Measurements from ENCODE around the gene HUS1B.

The HUS1B gene

DNA sequence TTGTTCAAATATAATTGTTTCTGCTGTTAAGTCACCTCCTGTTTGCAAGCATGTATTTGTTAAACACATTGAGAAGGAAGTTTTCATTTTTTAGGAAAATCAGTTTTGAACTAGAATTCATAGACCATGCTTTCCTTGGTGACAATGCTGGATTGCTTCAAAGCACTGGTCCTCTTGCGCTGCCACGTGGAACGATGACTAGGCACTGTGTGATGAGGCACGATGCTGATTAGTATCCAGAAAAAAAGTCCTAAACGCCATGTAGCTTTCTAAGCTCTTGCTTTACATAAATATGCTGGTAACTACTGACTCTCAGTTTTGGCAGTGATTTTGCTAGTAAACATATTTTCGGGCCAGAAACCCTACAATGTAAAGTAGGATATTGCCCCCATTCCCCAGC lies 47.1 kb upstream of the HUS1B start:
- Histone ChIP-seq H3K4me2 (ENCODE audit: low read depth, low read length) (no peak overlapping the region), H3K9me3 (replicated peaks; ENCODE audit: insufficient read depth, low read length) (no peaks in the 10 kb centered on the region), H3F3A (ENCODE audit: insufficient read depth, low read length) (no peaks in the 10 kb centered on the region), H3K27ac (ENCODE audit: low read length) (no peak overlapping the region), H3K9ac (ENCODE audit: low read length) (no peak overlapping the region), H3K36me3 (replicated peaks; ENCODE audit: insufficient read depth, low read length) (no peaks in the 10 kb centered on the region), H3K9me2 (replicated peaks; ENCODE audit: insufficient read depth, low read length) (no peaks in the 10 kb centered on the region), H4K20me1 (ENCODE audit: insufficient read depth, low read length) (no peaks in the 10 kb centered on the region), H3K4me1 (ENCODE audit: low read length) (no peaks in the 10 kb centered on the region), H3K27me3 (replicated peaks; ENCODE audit: insufficient read depth, low read length) (no peaks in the 10 kb centered on the region), H3K79me2 (ENCODE audit: low read length) (no peaks in the 10 kb centered on the region), H3K4me3 (ENCODE audit: low read length) (no peak overlapping the region), H2AFZ (ENCODE audit: low read length) (no peak overlapping the region)
- no peak for DNase-seq
- no peak for TF ChIP-seq EZH2 (optimal IDR thresholded peaks at IDR 0.05; ENCODE audit: low read depth, low read length)
- TF ChIP-seq EZH2phosphoT487 (IDR thresholded peaks at IDR 0.05; ENCODE audit: low read length), result no peak
- TF ChIP-seq CTCF (IDR thresholded peaks at IDR 0.05; ENCODE audit: low read length), result no peak

DNA sequence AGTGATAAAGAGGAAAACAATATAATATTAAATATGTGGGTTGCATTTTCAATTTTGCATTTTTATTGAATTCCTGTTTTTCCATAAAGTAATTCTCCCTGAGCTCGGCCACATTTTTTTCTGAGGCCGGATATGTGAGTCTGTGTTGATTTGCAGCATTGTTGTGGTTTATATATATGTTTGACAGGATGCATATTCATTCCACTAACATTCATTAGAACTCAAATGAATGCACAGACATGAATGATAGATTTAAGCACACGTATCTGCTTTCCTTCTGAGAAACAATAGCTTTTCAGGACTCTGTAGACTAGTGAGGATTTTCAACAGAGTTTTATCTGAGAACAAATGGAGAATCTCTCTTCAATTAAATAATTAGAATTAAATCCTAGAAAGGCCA lies 46.7 kb upstream of the HUS1B start:
- no peaks in the 10 kb centered on the region for H4K20me1 ChIP-seq (ENCODE audit: insufficient read depth, low read length)
- H3K79me2 ChIP-seq (ENCODE audit: low read length), result no peaks in the 10 kb centered on the region
- no peaks in the 10 kb centered on the region for H3K4me1 ChIP-seq (ENCODE audit: low read length)
- no peak for DNase-seq
- no peak overlapping the region for H3K9ac ChIP-seq (ENCODE audit: low read length)
- TF ChIP-seq CTCF (IDR thresholded peaks at IDR 0.05; ENCODE audit: low read length), result no peak
- TF ChIP-seq EZH2 (optimal IDR thresholded peaks at IDR 0.05; ENCODE audit: low read depth, low read length), result no peak
- no peak for TF ChIP-seq EZH2phosphoT487 (IDR thresholded peaks at IDR 0.05; ENCODE audit: low read length)
- no peak overlapping the region for H2AFZ ChIP-seq (ENCODE audit: low read length)
- no peaks in the 10 kb centered on the region for H3K27me3 ChIP-seq (replicated peaks; ENCODE audit: insufficient read depth, low read length)
- no peaks in the 10 kb centered on the region for H3K36me3 ChIP-seq (replicated peaks; ENCODE audit: insufficient read depth, low read length)
- H3K9me3 ChIP-seq (replicated peaks; ENCODE audit: insufficient read depth, low read length), result no peaks in the 10 kb centered on the region
- H3K27ac ChIP-seq (ENCODE audit: low read length), result no peak overlapping the region
- H3F3A ChIP-seq (ENCODE audit: insufficient read depth, low read length), result no peaks in the 10 kb centered on the region
- H3K9me2 ChIP-seq (replicated peaks; ENCODE audit: insufficient read depth, low read length), result no peaks in the 10 kb centered on the region
- H3K4me2 ChIP-seq (ENCODE audit: low read depth, low read length), result no peak overlapping the region
- H3K4me3 ChIP-seq (ENCODE audit: low read length), result no peak overlapping the region

GRCh38 chr6:701700-702479 lies 45.0 kb upstream of the HUS1B start:
- Histone ChIP-seq H3K27me3 (replicated peaks; ENCODE audit: insufficient read depth, low read length) (no peaks in the 10 kb centered on the region), H3F3A (ENCODE audit: insufficient read depth, low read length) (no peaks in the 10 kb centered on the region), H3K36me3 (replicated peaks; ENCODE audit: insufficient read depth, low read length) (no peaks in the 10 kb centered on the region), H3K4me1 (ENCODE audit: low read length) (no peaks in the 10 kb centered on the region), H4K20me1 (ENCODE audit: insufficient read depth, low read length) (no peaks in the 10 kb centered on the region), H3K27ac (ENCODE audit: low read length) (no peak overlapping the region), H3K9me3 (replicated peaks; ENCODE audit: insufficient read depth, low read length) (no peaks in the 10 kb centered on the region), H3K9me2 (replicated peaks; ENCODE audit: insufficient read depth, low read length) (no peaks in the 10 kb centered on the region), H3K79me2 (ENCODE audit: low read length) (no peaks in the 10 kb centered on the region), H2AFZ (ENCODE audit: low read length) (no peak overlapping the region), H3K9ac (ENCODE audit: low read length) (no peak overlapping the region), H3K4me3 (ENCODE audit: low read length) (no peak overlapping the region), H3K4me2 (ENCODE audit: low read depth, low read length) (no peak overlapping the region)
- DNase-seq, result no peak
- TF ChIP-seq CTCF (IDR thresholded peaks at IDR 0.05; ENCODE audit: low read length) (peak; percentile 21; the same call in 1 of the 2 replicates), EZH2phosphoT487 (IDR thresholded peaks at IDR 0.05; ENCODE audit: low read length) (no peak)
